Mucosa of descending colon (tissue), 3 donors: ENCODE results near the gene ILF3. TPM values are rescaled to one million over a fixed set of nuclear protein-coding genes. Genes with fewer than 3 reads are reported as not detected.

Source experiments
- ATAC-seq: fragments of 200-7000 bp; cut with Tn5 transposase; one replicate; pipeline ENCODE4 v1.9.1; 2020; ENCODE audit warnings: mild to moderate bottlenecking, moderate library complexity
- DNase-seq, 3 donors: peaks; one replicate each; pipeline ENCODE4 v3.0.0-alpha.2; 2020
- H3K36me3 ChIP-seq: fragments of 200-600 bp; one replicate; pipeline ENCODE4 v1.8.0; 2021; ENCODE audit warnings: low read depth, mild to moderate bottlenecking
- H3K4me1 ChIP-seq: fragments of 200-600 bp; one replicate; pipeline ENCODE4 v1.8.0; 2021; ENCODE audit warnings: low read depth, mild to moderate bottlenecking
- H3K4me3 ChIP-seq: fragments of 200-600 bp; one replicate; pipeline ENCODE4 v1.8.0; 2021; ENCODE audit warnings: mild to moderate bottlenecking
- H3K9me3 ChIP-seq: fragments of 200-600 bp; one replicate; pipeline ENCODE4 v1.8.0; 2021; ENCODE audit warnings: mild to moderate bottlenecking
- CTCF ChIP-seq: fragments of 200-600 bp; IDR thresholded peaks from one replicate; pipeline ENCODE4 v1.8.0; 2022; ENCODE audit warnings: antibody characterized with exemption, mild to moderate bottlenecking
- intact Hi-C, 2 donors: fragments of 100-400 bp; cut with DNase I in 1 of 2; cut with micrococcal nuclease in 1 of 2; formaldehyde crosslinking; loops; one replicate each; pipeline versions ENCODE4 v1.11.0 to v1.11.1; 2022; cut with DNase I, micrococcal nuclease
- total RNA-seq, 3 donors: library from RNA; stranded (reverse); fragmentation: NEBNext Ultra II Directional in 2 of 3; extraction: Animal tissue kit (Norgen Biotek cat#: 25700) in 2 of 3; gene quantifications; one replicate each; pipeline versions ENCODE4 v1.2.1 to v1.2.4, GENCODE V29; 2021 to 2023
- donor health status: DM: no; HTN: no; CAD: no; lungs with moderate emphysema.
- donor health status: DM: no; HTN: no; CAD: no.
- donor health status: DM: no; HTN: yes; CAD: no.

The ILF3 gene
- total RNA-seq, 3 donors from 2014 or later = 151 to 213 (median 178) TPM

GRCh38 chr19:10642473-10643171 lies 11.5 kb upstream of the ILF3 start:
- peaks cover 1% of the 10 kb centered on the region for H3K36me3 ChIP-seq
- H3K4me1 ChIP-seq = peaks cover 5% of the 10 kb centered on the region
- no peak for ATAC-seq
- H3K9me3 ChIP-seq = no peaks in the 10 kb centered on the region
- DNase-seq = no peak
- TF ChIP-seq CTCF = no peak
- intact Hi-C loops = loop anchor here (5.0 kb wide), 1 partner anchor 60 kb away; no protein-coding TSS in a partner anchor
- no peak overlapping the region for H3K4me3 ChIP-seq

GRCh38 chr19:10643172-10643967 lies 10.8 kb upstream of the ILF3 start:
- Histone ChIP-seq H3K4me1 (peaks cover 5% of the 10 kb centered on the region), H3K9me3 (no peaks in the 10 kb centered on the region), H3K36me3 (no peaks in the 10 kb centered on the region), H3K4me3 (no peak overlapping the region)
- intact Hi-C loops = loop anchor here (5.0 kb wide), 1 partner anchor 61 kb away; no protein-coding TSS in a partner anchor
- TF ChIP-seq CTCF = no peak
- DNase-seq = no peak
- ATAC-seq = no peak

- Histone ChIP-seq H3K4me1 (peaks cover 5% of the 10 kb centered on the region), H3K4me3 (no peak overlapping the region), H3K9me3 (no peaks in the 10 kb centered on the region), H3K36me3 (no peaks in the 10 kb centered on the region)
- intact Hi-C loops = loop anchor here (5.0 kb wide), 1 partner anchor 62 kb away; no protein-coding TSS in a partner anchor
- TF ChIP-seq CTCF = no peak
- ATAC-seq (no peak), DNase-seq (no peak)
Observed at GRCh38 chr19:10643968-10644259, 10.2 kb upstream of the ILF3 start.

- Histone ChIP-seq H3K9me3 (no peaks in the 10 kb centered on the region), H3K36me3 (no peaks in the 10 kb centered on the region), H3K4me1 (peaks cover 5% of the 10 kb centered on the region), H3K4me3 (no peak overlapping the region)
- intact Hi-C loops = loop anchor here (5.0 kb wide), 1 partner anchor 62 kb away; no protein-coding TSS in a partner anchor
- peak; percentile 94 for ATAC-seq
- peak; percentile 65 for TF ChIP-seq CTCF
- DNase-seq = peak; percentile 85 to 91 (median 88)
Observed at GRCh38 chr19:10644260-10645007, 9.7 kb upstream of the ILF3 start.

- Histone ChIP-seq H3K9me3 (no peaks in the 10 kb centered on the region), H3K36me3 (no peaks in the 10 kb centered on the region), H3K4me1 (peaks cover 2% of the 10 kb centered on the region), H3K4me3 (no peak overlapping the region)
- intact Hi-C loops = no loop called here
- TF ChIP-seq CTCF = no peak
- no peak for DNase-seq
- no peak for ATAC-seq
Observed at GRCh38 chr19:10646456-10647159, 7.5 kb upstream of the ILF3 start.
